ENCODE results near the gene TRNP1. TPM values are rescaled to one million over a fixed set of nuclear protein-coding genes. Genes with fewer than 3 reads are reported as not detected.

Gene TRNP1
- total and polyA plus RNA-seq, 10 of the 15 experiments (the other 5 are each of a cell fraction or from before 2014, with no cell fraction given): 0.13 TPM; not detected in 9

GRCh38 chr1:26957306-26957705 is 36.2 kb upstream of the TRNP1 start:
- in situ Hi-C loops (cut with MboI): no loop called here
- DNase-seq (ENCODE audit: low read depth, low spot score) (no peak), FAIRE-seq (no peak), ATAC-seq (no peak)
- Histone ChIP-seq H3K9ac (ENCODE audit: control insufficient read depth, insufficient read depth, low read length) (no peak overlapping the region), H3K27ac (ENCODE audit: control insufficient read depth, insufficient read depth) (no peak overlapping the region), H4K20me1 (ENCODE audit: control insufficient read depth, insufficient read depth) (no peaks in the 10 kb centered on the region), H3K4me2 (ENCODE audit: control insufficient read depth, insufficient read depth) (no peak overlapping the region), H3K36me3 (ENCODE audit: control insufficient read depth in 2 of 2, insufficient read depth in 2 of 2, low read length in 1 of 2) (no peaks in the 10 kb centered on the region), H2AFZ (ENCODE audit: control insufficient read depth, low read depth, low read length) (no peak overlapping the region), H3K79me2 (ENCODE audit: control insufficient read depth, insufficient read depth, low read length) (no peaks in the 10 kb centered on the region), H3K4me3 (no peak overlapping the region), H3K27me3 (replicated peaks in 1 of 2; ENCODE audit: control insufficient read depth in 2 of 2, insufficient read depth in 2 of 2, low read length in 1 of 2) (peaks cover 6 to 7% of the 10 kb centered on the region in 2 experiments), H3K9me3 (replicated peaks; ENCODE audit: control insufficient read depth, insufficient read depth, low read length) (no peaks in the 10 kb centered on the region; the same call in 2 of the 3 replicates), H3K4me1 (ENCODE audit: control insufficient read depth, insufficient read depth, low read length) (no peaks in the 10 kb centered on the region)
- CTCF ChIA-PET: no interaction called here
- SMC1A ChIA-PET (ENCODE audit: uncharacterized antibody, unreplicated experiment): no interaction called here
- POLR2A ChIA-PET: interaction anchor here (0.6 kb wide), 1 partner anchor 797 kb away, joined by 6 read pairs; no protein-coding TSS in a partner anchor
- 18% methylated on average over 3 of the region's 3 CpGs for whole genome bisulfite sequencing (ENCODE audit: insufficient coverage, insufficient replicate concordance, low lambda C conversion rate, missing lambda C conversion rate)
- RAD21 ChIA-PET (ENCODE audit: unreplicated experiment): no interaction called here
- TF ChIP-seq TARDBP (IDR thresholded peaks at IDR 0.05; ENCODE audit: borderline replicate concordance): no peak
- no peak for TF ChIP-seq SUPT20H (IDR thresholded peaks at IDR 0.05; ENCODE audit: borderline replicate concordance, control insufficient read depth, low read depth, low read length)
- no peak for TF ChIP-seq ZBTB40 (IDR thresholded peaks at IDR 0.05; ENCODE audit: borderline replicate concordance)
- TF ChIP-seq BCLAF1 (IDR thresholded peaks at IDR 0.05): no peak
- TF ChIP-seq SREBF1 (IDR thresholded peaks at IDR 0.05; ENCODE audit: low read length): no peak
- TF ChIP-seq HSF1 (IDR thresholded peaks at IDR 0.05; ENCODE audit: low read depth, low read length): no peak
- TF ChIP-seq MTA2 (IDR thresholded peaks at IDR 0.05; ENCODE audit: low read depth): no peak
- TF ChIP-seq SP1 (IDR thresholded peaks at IDR 0.05; ENCODE audit: low read depth, low read length): no peak
- no peak for TF ChIP-seq ATF2 (IDR thresholded peaks at IDR 0.05; ENCODE audit: low read length)
- TF ChIP-seq FOXK2 (IDR thresholded peaks at IDR 0.05): no peak
- no peak for TF ChIP-seq MLLT1 (IDR thresholded peaks at IDR 0.05)
- no peak for TF ChIP-seq ZNF384 (IDR thresholded peaks at IDR 0.05; ENCODE audit: borderline replicate concordance, low read depth, low read length)
- intact Hi-C loops (cut with micrococcal nuclease; ENCODE audit: unreplicated experiment): no loop called here
- no TSS peak for BruUV-seq (replicated peaks)

Data from GM12878 (cell line).